ENCODE data around the gene CPXM2. TPM values are rescaled to one million over a fixed set of nuclear protein-coding genes. Genes with fewer than 3 reads are reported as not detected.

Gene CPXM2
- total RNA-seq (not detected in 2 replicates), polyA plus RNA-seq (0.04 TPM in 1 of 2 replicates, not detected in the other), polyA minus RNA-seq (not detected in 2 replicates)
- total RNA-seq (2013) = 0.02 TPM

DNA sequence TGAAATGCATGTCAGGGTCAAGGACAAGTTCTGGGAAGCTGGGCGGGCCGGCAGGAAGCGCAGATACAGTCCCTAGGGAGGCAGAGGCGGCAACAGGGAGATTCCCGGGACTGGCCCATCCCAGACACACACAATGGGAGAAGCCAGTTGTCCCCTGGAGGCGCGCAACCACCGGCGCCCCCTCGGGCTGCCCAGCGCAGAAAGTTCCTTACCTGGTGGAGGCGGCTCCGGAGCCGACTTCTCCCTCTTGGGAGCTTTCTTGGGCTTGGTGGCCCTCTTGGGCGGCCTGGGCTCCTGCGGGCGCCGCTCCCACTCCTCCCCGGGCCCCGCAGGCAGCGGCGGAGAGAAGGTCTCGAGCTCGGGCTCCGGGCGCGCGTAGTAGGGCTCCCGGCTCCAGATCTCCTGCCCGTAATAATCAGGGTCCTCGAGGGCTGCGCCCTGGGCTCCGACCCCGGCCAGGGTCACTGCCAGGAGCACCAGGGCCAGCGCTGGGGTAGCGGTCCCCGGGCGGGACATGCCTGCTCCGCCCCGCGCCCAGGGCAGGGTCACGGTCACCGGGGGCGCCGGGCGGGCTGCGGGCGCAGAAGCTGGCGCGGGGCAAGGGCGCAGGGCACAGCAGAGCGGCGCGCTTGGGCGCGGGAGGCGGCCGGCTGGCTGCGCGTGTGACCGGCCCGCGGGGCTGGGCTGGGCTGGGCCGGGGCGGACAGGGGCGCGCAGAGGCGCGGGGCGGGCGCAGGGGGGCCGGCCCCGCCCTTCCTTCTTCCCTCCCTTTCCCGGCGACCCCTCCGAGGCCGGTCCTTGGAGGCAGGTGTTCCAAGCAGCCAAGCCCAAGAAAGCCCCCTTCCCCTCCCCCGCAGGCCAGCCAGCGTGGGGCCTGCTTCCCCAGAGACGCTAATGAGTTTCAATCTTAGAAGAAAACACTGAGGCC is at the start of gene CPXM2:
Gene CPXM2, minus strand, starts transcription at position 664 of the 928 bp plus-strand sequence. Its CDS starts 148 bp downstream, at position 516.
- ChIA-PET POLR2A (no interaction called here), CTCF (no interaction called here)
- no peak for DNase-seq
- TF ChIP-seq EZH2 (IDR thresholded peaks at IDR 0.05; ENCODE audit: borderline replicate concordance, insufficient read depth, low read depth, low read length, poor library complexity, severe bottlenecking) = no peak
- TF ChIP-seq, protein P1, sequence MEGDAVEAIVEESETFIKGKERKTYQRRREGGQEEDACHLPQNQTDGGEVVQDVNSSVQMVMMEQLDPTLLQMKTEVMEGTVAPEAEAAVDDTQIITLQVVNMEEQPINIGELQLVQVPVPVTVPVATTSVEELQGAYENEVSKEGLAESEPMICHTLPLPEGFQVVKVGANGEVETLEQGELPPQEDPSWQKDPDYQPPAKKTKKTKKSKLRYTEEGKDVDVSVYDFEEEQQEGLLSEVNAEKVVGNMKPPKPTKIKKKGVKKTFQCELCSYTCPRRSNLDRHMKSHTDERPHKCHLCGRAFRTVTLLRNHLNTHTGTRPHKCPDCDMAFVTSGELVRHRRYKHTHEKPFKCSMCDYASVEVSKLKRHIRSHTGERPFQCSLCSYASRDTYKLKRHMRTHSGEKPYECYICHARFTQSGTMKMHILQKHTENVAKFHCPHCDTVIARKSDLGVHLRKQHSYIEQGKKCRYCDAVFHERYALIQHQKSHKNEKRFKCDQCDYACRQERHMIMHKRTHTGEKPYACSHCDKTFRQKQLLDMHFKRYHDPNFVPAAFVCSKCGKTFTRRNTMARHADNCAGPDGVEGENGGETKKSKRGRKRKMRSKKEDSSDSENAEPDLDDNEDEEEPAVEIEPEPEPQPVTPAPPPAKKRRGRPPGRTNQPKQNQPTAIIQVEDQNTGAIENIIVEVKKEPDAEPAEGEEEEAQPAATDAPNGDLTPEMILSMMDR (IDR thresholded peaks at IDR 0.05) = no peak
- Histone ChIP-seq H3K27ac (ENCODE audit: low read length in 2 of 2) (no peak within 1 kb of the TSS), H3K36me3 (replicated peaks in 1 of 2; ENCODE audit: control extremely low read depth in 1 of 2, control insufficient read depth in 1 of 2, extremely low read depth in 1 of 2, insufficient read depth in 2 of 2, low read length in 1 of 2) (no peaks in the 10 kb centered on the region), H2AFZ (ENCODE audit: insufficient read depth, low read depth, low read length, poor library complexity, severe bottlenecking) (no peak within 1 kb of the TSS), H3K4me1 (ENCODE audit: control insufficient read depth in 2 of 2, insufficient read depth in 2 of 2, low read length in 2 of 2) (no peaks in the 10 kb centered on the region), H3K4me3 (ENCODE audit: control extremely low read depth in 1 of 5, extremely low read depth in 1 of 5, insufficient read depth in 1 of 5, low read depth in 2 of 5, low read length in 4 of 5) (no peak within 1 kb of the TSS), H3K27me3 (replicated peaks in 1 of 4; ENCODE audit: control extremely low read depth in 1 of 4, control insufficient read depth in 3 of 4, insufficient read depth in 4 of 4, low read length in 3 of 4) (peaks cover 0 to 18% (median 0%) of the 10 kb centered on the region in 4 experiments), H4K20me1 (ENCODE audit: control insufficient read depth, insufficient read depth, low read length, poor library complexity, severe bottlenecking) (no peaks in the 10 kb centered on the region), H3K4me2 (replicated peaks; ENCODE audit: low read depth, low read length, poor library complexity, severe bottlenecking) (no peak within 1 kb of the TSS), H3K9ac (ENCODE audit: low read length) (no peak within 1 kb of the TSS), H3K79me2 (ENCODE audit: control insufficient read depth, insufficient read depth, low read length) (no peaks in the 10 kb centered on the region), H3K9me3 (ENCODE audit: control extremely low read depth in 1 of 3, control insufficient read depth in 2 of 3, insufficient read depth in 1 of 3, low read length in 2 of 3) (no peaks in the 10 kb centered on the region)
- Mint-ChIP-seq H3K27me3 (peaks cover 47% of the 10 kb centered on the region), H3K9me3 (ENCODE audit: insufficient read depth) (no peaks in the 10 kb centered on the region), H3K4me3 (no peak within 1 kb of the TSS), H3K27ac (no peak within 1 kb of the TSS), H3K4me1 (no peaks in the 10 kb centered on the region)
- 12% methylated on average over 80 of the region's 80 CpGs for WGBS (ENCODE audit: insufficient coverage)
- no peak for ATAC-seq (ENCODE audit: low read depth)
- intact Hi-C loops (cut with micrococcal nuclease) = no loop called here

DNA sequence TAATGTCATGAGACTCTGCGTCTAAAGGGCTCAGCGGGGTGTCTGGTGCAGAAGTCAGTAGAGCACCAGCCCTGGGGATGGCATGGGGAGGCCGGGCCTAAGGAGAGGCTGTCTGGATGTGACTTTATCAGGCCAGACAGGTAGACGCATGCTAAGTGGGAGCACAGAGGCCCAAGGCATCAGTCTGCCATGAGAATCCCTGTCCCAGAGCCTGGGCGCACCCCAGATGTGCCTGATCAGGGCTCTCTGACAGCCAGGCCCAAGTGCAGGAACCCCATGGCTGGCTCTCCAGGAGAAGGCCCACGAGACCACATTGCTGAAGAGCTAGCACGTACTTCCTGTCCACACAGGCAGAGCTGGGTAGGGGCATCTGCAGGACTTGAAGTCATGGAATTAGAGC is 48.0 kb upstream of the CPXM2 start:
- 90% methylated on average over 6 of the region's 7 CpGs for WGBS (ENCODE audit: insufficient coverage)
- DNase-seq = no peak
- Histone ChIP-seq H4K20me1 (ENCODE audit: control insufficient read depth, insufficient read depth, low read length, poor library complexity, severe bottlenecking) (no peaks in the 10 kb centered on the region), H3K79me2 (ENCODE audit: control insufficient read depth, insufficient read depth, low read length) (no peaks in the 10 kb centered on the region), H3K4me2 (replicated peaks; ENCODE audit: low read depth, low read length, poor library complexity, severe bottlenecking) (no peak overlapping the region), H3K27ac (ENCODE audit: low read length in 2 of 2) (no peak overlapping the region), H3K4me3 (ENCODE audit: control extremely low read depth in 1 of 5, extremely low read depth in 1 of 5, insufficient read depth in 1 of 5, low read depth in 2 of 5, low read length in 4 of 5) (no peak overlapping the region), H2AFZ (ENCODE audit: insufficient read depth, low read depth, low read length, poor library complexity, severe bottlenecking) (no peak overlapping the region), H3K36me3 (replicated peaks in 1 of 2; ENCODE audit: control extremely low read depth in 1 of 2, control insufficient read depth in 1 of 2, extremely low read depth in 1 of 2, insufficient read depth in 2 of 2, low read length in 1 of 2) (no peaks in the 10 kb centered on the region), H3K4me1 (ENCODE audit: control insufficient read depth in 2 of 2, insufficient read depth in 2 of 2, low read length in 2 of 2) (no peaks in the 10 kb centered on the region), H3K9me3 (ENCODE audit: control extremely low read depth in 1 of 3, control insufficient read depth in 2 of 3, insufficient read depth in 1 of 3, low read length in 2 of 3) (peaks cover 0 to 3% (median 0%) of the 10 kb centered on the region in 3 donors), H3K27me3 (replicated peaks in 1 of 4; ENCODE audit: control extremely low read depth in 1 of 4, control insufficient read depth in 3 of 4, insufficient read depth in 4 of 4, low read length in 3 of 4) (peaks cover 0 to 8% (median 0%) of the 10 kb centered on the region in 4 experiments), H3K9ac (ENCODE audit: low read length) (no peak overlapping the region)
- Mint-ChIP-seq H3K27me3 (peaks cover 29% of the 10 kb centered on the region), H3K27ac (no peak overlapping the region), H3K4me3 (no peak overlapping the region), H3K4me1 (no peaks in the 10 kb centered on the region), H3K9me3 (ENCODE audit: insufficient read depth) (peaks cover 5% of the 10 kb centered on the region)
- ATAC-seq (ENCODE audit: low read depth) = no peak
- TF ChIP-seq EZH2 (IDR thresholded peaks at IDR 0.05; ENCODE audit: borderline replicate concordance, insufficient read depth, low read depth, low read length, poor library complexity, severe bottlenecking) = no peak
- TF ChIP-seq, protein P1 (IDR thresholded peaks at IDR 0.05) = no peak
- ChIA-PET CTCF (no interaction called here), POLR2A (no interaction called here)
- intact Hi-C loops (cut with micrococcal nuclease) = no loop called here
